Hippocampal formation (tissue), 2 donors: ENCODE measurements around the gene NKG7.

ENCODE experiments used
- DNase-seq, 2 donors: peaks; one replicate each; lab custom pipeline; 2025; lab: John Stamatoyannopoulos, UW

The NKG7 gene

GRCh38 chr19:51364200-51365106, 8.0 kb downstream of the NKG7 start:
- no peak for DNase-seq

DNA sequence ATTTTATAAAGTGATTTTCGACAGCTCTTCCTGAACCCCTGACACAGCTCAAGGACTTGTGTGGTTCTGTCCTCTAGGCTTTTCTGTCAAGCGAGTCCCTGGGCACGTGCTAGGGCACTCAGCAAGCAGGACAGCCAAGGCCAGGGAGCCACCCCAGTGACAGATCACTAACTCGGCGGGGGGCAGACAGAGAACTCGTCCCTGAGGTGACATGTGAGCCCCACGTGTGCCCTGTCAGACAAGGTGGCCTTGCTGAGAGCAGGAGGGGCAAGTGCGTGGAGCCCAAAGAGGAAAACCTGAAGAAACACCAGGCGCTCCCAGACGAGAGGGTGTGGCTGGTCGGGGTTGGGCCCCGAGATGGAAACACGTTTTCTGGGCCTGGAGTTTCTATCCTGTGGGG, 11.2 kb downstream of the NKG7 start:
- DNase-seq = no peak

DNA sequence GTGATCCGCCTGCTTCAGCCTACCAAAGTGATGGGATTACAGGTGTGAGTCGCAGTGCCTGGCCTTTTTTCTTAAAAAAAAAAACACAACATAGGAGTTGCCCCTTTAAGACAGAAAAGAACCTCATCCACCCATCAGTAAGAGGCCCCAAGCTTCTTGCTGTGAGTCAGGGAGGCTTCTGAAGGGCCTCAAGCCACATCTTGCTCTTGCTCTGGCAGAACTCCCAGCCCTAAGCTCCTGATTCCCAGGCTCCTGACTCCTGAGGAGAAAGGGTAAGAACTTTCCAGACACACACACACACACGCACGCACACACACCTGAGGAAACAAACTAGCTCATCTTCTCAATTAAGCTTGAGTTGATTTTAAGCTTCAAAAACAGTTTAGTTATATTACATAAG, 13.2 kb downstream of the NKG7 start:
- DNase-seq = no peak

DNA sequence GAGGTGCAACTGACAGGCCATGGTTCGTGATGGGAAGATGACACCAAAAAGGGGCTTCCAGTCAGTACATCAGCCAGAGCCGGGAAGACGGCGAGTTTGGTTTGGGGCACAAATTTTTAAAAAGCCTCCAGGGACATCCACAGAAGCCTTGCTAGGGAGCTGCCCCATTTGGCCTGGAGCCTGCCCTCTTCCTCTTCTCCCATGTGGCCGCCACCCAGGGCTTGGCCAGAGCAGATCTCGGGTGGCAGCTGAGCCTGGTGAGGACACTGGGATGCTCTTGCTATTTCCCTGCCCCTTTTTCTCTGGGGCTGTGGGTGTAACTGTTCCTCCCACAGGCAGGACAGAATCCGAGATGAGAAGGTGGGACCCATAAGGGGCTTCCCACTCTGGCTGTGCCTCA, 14.5 kb downstream of the NKG7 start:
- DNase-seq = no peak

DNA sequence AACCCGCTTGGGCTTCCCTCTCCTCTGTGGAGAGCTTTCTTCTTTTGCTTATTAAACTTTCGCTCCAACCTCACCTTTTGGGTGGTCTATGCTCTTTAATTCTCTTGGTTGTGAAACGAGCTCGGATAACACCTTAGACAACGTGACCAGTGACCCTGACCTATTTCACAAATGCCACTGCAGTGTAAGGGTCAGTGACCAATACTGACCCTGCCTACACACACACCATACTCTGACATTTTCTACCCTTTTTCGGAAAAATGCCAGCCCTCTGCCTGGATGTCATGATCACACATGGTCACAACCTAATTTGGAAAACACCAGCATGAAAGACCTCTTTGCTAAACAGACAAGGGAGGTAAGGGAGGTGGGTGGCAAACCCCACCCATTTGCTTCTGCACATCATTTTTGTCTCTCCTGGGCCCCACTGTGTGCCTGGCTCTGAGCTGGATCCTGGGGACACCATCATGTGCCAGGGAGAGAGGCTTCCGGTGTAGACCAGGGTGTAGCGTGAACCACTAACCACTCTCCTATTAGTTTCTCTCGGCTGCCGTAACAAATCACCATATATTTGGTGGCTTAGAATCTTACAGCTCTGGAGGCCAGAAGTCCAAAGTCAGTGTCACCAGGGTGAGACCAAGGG, 16.2 kb downstream of the NKG7 start:
- DNase-seq = no peak

DNA sequence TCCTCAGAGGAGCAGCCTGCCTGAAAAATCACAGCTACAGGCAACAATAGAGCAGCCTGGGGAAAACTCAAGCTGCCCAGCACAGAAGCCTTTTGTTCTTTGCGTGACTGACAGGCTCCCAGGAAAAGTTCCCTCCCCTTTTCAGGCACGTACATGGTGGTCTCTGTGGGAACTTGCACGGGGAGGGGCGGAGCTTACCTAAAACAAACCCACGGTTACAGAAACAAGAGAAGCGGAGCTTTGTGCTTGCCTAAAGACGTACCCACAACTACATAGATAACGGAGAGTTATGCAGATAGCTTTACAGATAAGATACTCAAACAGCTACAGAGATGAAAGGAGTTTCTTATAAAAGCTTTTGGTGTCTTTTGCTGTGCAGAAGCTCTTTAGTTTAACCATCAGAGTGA, 17.7 kb downstream of the NKG7 start:
- peak; percentile 56 to 62 for DNase-seq

DNA sequence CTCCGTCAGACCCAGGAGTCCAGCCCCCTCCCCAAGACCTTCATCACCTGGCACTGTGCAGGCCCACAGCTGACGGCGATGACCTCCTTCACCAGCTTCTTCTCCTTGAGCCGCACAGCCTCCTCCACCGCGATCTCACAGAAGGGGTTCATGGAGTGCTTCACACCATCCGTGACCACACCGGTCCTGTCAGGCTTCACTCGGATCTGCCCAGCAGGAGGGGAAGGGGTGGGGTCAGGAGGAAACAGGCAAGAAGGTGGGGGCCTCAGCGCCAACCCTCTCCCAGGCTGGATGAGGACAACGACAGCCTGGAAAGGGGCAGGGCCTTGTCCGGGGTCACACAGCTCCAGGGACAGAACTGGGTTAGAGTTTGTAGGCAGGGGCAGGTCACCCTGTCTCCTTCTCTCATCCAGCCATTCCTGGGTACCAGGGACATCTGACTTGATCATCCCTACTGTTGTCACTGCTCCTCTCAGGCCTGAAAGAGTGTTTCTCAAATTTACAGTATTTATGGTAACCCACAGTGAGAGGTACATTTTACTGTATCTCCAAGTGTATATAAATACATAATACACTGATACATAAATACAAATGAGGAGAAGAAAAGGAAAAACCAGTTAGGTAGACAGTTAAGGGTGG, 18.2 kb downstream of the NKG7 start:
- no peak for DNase-seq

DNA sequence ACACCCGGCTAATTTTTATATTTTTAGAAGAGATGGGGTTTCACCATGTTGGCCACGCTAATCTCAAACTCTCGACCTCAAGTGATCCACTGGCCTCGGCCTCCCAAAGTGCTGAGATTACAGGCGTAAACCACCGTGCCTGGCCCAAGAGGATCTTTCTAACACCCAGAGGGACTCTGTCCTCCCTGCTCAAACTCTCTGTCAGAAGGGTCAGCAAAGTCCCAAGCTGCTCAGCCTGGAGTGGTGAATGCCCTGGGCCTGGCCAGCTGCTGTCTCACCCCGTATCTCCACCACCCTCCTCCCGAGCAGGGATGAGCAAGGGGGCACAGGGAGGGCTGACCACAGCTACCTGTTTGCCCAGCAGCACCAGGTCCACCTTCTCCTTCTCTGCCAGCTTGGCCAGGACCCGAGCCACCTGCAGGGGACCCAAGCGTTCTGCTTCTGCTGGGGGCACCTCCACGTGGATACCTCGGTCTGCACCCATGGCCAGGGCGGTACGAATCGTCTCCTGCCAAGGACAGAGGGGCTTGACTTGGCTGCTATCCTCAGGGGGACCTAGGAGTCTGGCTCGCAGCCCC, 19.6 kb downstream of the NKG7 start:
- no peak for DNase-seq

- DNase-seq = no peak
These were observed 21.0 kb downstream of the NKG7 start for GRCh38 chr19:51351266-51351990.

DNA sequence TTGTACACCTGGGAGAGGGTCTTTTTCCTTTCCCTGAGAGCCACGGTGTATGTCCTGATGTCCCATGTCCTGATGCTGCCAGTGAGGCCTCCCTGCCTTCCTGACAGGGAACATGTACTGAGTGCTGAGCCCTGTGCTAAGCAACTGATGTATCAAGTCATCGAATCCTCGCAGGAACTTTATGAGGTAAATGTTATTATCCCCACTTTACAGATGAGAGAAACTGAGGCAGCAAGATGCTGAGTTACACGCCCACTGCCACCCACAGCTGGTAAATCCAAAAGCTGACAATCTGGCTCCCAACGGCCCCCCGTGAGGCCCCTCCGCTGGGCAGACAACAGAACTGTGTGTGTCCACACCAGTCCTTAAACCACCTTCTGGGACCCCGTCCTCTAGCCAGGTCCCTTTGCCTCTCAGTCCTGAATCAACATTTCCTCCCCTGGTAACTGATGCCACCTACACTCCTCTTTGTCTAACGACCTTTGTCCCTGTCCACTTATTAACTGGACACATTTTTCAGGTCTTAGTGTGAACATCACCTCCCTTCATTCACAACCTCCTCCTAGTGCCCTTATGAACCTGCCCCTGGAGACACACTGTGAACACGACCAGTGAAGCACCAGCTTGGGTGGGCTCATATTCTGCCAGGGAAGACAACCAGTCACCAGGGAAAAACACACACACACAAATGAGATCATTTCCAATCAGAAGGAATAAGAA, 25.1 kb downstream of the NKG7 start:
- DNase-seq = no peak

- no peak for DNase-seq
These were observed 25.7 kb downstream of the NKG7 start for GRCh38 chr19:51346742-51347141.

- no peak for DNase-seq
These were observed 27.3 kb downstream of the NKG7 start for GRCh38 chr19:51345076-51345620.

GRCh38 chr19:51342631-51343569, 29.6 kb downstream of the NKG7 start:
- no peak for DNase-seq

DNA sequence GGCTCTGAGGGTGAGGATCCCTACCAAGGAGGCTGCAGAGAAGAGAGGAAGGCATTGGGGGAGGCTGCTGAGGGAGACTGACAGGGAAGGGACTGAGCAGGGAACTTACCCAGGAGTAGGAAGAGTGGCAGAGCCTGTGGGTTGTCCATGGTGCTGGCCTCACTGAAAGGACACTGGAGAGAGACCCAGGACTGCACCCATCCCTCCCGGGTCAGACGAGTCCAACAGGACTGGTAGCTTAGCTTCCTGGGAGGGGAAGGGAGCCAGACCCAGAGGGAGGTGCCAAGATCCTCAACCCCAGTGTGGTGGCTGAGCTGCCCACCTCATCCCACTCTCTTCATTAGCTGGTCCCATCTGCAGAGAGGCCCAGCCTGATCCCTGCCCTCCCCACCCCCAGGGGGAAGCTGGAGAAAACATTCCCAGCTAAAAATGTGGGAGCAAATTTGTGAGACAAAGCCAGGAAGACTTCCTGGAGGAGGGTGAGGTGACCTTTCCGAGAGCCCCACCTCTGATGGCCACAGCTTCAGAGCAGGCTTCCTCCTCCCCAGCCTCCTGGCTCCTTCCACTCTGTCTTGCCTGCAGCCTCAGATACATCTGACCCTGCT, 30.4 kb downstream of the NKG7 start, which contains the start of gene VSIG10L:
TSS of gene VSIG10L (minus strand) at position 164 of the 605 bp plus-strand sequence. CDS start at position 149, 15 bp downstream.
- no peak for DNase-seq

DNA sequence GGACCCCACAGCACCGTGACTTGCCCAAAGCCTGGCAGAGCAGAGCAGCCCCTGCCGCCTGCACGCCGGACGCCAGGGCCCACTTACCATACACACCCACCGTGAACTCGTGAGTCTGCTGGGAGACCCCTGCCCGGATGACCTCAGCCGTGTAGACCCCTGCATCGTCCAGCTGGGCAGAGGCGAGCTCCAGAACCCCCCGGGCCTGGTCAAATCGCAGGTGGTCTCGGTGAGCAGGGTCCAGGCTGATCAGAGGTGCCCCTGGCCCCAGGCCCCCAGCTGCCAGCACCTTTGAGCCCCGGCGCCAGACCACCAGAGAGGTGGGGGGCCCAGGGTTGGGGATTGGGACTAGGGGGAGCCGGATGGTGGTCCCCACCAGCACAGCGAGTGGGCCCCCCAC, 31.4 kb downstream of the NKG7 start:
- DNase-seq = no peak

- peak; percentile 88 to 94 for DNase-seq
These were observed 32.5 kb downstream of the NKG7 start for GRCh38 chr19:51339687-51340656.

DNA sequence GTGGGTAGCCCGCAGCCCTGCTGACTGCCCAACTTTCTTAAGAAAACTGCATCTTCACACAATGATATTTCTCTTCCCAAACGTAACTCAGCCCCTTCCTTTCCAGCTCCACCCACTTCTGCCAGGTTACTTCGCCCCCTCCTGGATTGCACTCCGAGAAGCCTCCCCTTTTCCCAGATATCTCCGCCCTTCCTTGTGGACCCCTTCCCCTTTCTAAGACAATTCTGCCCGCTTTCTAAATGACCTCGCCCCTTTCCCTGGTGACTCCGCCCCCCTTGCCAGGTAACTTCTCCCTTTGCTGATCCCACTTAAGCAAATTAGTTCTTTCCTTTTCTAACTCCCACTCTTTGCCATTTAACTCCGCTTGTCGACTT, 33.2 kb downstream of the NKG7 start:
- no peak for DNase-seq
